DMS114 treated with DMSO at 0.1 percent for 48 hours (cell line): Measurements from ENCODE around the gene WDR81.

Experiments used
- DNase-seq: peaks from one replicate; lab custom pipeline; 2025; ENCODE audit not compliant: unreplicated experiment; lab: John Stamatoyannopoulos, UW

The WDR81 gene

DNA sequence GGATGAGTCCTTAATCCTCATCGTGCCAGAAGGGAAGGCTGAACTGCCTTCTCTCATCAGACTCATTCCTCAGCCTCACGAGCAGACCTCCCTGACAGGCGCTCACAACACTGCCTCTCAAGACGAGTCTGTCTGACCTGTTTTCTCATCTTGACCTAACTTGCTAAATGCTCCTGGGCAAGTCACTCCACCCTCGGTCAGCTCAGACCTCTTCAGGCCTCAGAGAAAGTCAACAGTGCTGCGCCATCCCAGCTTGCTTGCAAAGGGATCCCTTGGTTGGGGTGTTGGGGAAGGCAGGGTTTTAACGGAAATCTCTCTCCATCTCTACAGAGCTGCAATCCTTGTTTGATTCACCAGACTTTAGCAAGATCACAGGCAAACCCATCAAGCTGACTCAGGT lies 52.4 kb downstream of the WDR81 start:
- DNase-seq: no peak

DNA sequence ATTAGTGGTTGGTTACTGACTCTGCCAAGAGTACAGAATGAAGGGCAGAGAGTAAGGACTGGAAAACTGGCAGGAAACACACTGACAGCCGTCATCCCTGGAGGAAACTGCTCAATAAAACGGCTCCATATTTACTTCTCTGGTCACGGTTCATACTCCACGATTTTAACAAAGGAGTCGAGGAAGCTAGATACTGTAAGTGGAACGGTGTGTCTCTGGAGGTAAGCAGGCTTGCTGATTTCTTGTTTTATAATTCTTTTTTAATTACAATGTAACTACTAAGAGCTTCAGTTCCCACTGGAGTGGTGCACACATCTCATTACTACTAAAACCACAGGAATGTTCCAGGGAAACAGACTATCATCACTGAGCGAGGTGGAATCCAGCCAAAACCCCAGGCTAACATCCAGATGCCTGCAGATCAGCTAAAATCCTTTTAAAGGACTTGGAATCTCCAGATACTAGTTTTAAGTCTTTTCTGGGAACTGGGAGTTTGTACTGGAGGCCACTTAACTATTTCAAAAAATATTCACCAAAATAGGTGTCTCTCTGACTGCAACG lies 55.1 kb downstream of the WDR81 start:
- no peak for DNase-seq

DNA sequence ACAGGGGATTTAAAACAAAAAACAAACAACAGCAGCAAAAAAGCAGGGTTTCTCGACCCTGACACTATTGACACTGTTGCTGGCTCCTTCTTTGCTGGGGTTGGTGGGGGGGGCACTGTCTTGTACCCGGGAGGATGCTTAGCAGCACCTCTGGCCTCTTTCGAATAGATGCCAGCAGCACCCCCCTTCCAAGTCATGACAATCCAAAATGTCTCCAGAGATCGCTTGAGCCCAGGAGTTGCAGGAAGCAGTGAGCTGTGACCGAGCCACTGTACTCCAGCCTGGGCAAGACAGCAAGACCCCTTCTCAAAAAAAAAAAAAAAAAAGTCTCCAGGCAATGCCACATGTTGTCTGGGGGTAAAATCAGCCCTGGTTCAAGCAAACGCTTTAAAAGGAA lies 57.7 kb downstream of the WDR81 start:
- DNase-seq: no peak

DNA sequence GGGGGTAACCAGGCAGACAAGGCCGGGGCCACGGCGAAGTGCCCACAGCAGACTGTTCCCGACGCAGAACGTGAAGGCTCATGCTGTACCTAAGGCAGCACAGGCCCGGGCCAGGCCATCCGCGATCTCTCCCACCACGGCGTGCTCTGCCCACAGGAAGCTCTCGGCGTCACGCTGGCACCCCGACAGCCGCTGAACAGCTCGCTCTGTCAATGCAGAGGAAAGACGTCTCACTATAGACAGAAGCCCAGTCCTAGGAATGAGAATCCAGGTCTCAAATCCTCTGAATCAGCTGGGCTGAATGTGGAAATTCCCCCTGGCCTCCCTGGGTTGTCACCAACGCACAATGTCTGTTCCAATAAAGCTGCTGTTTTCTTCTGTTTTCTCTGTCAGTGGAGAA lies 58.8 kb downstream of the WDR81 start:
- no peak for DNase-seq

GRCh38 chr17:1783834-1784611 lies 59.5 kb downstream of the WDR81 start:
- peak; percentile 12 for DNase-seq

DNA sequence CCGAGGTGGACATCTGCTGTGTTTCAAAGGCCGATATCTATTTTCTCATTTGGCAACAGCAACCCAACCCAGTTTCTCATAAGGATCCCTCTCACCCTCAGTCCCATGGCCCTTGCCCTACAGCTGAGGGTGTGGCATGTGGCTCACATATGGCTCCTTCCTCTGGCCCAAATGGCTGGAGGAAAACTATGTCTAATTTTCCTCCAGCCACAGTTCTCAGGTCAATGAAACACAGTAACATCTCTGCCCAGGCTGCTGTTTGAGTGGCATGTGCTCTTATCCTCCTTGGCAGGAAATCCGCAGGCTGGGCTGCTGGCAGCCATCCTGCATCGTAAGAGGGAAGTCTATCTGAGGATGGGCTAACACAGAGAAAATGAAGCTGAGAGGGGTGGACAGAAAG lies 61.4 kb downstream of the WDR81 start:
- DNase-seq: no peak

DNA sequence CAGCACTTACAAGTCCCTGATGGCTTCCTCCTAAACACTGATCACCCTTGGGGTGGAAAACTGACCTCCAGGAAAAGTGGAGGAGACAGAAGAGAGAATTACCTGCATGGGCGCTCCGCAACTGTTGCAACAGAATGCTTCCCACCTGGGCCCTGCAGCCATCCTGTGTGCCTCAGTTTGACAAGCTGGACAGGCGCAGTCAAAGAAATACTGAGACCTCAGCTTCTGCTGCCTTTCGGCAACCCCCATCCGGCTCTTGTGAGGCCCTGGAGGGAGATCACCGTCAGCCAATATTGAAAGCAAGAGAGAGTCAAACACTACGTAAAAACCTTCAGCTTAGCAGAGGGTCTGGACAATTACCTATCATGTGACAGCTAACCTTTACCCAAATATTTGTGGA lies 62.2 kb downstream of the WDR81 start:
- DNase-seq: no peak

DNA sequence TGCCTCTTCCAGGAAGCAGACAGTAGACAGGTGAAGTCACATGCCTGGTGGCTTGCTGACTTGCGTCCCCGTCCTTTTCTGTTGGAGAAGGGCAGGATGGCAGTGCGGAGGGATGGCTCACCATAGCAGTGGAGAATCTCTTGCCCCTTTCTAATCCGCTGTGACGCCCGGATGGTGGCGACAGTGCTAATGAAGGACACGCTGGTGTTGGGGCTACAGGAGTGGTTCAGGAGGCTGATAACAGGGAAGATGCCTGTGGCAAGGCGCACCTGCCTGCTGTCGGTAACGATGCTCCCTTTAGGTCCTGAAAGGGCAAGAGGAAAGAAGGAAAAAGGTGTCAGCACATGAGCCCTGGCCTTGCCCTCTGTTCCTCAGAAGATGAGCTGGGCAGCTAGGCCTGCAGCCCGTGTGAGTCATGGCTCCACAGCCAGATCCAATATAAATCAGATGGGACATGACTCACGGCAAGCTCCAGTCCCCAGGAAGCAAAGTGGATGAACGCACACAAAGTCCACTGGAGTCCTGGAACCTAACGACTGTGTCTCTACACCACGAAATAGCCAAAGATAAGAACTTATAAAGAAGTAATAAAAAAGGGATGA lies 62.9 kb downstream of the WDR81 start:
- no peak for DNase-seq
